K562 (cell line): Measurements from ENCODE around the gene PBX1. TPM values are rescaled to one million over a fixed set of nuclear protein-coding genes. Genes with fewer than 3 reads are reported as not detected.

Experiments used
- HMBOX1 ChIP-seq: sonication (generic); IDR thresholded peaks from 2 replicates; pipeline ENCODE4 v1.6.1; 2016
- IFI16 ChIP-seq: fragments of 250-450 bp; sonication (Bioruptor Pico); IDR thresholded peaks from 2 replicates; pipeline ENCODE4 v2.1.2; 2022; ENCODE audit warnings: mild to moderate bottlenecking, inconsistent platforms
- KDM4B ChIP-seq, 2 experiments: fragments of 450-650 bp in 1 of 2; sonication (generic) in 1 of 2; IDR thresholded peaks; 2 replicates each; pipeline ENCODE4 v1.6.1; 2016 to 2017; ENCODE audit warnings: borderline replicate concordance in 2 of 2, antibody characterized with exemption in 1 of 2, low read depth in 1 of 2, mild to moderate bottlenecking in 1 of 2
- MYBL2 ChIP-seq, 2 experiments: fragments of 450-650 bp in 1 of 2; sonication (generic) in 1 of 2; formaldehyde crosslinking in 1 of 2; IDR thresholded peaks; 2 replicates each; pipeline versions ENCODE4 v1.6.1 to v1.8.1; 2017 to 2022; ENCODE audit warnings: borderline replicate concordance in 1 of 2, inconsistent platforms in 1 of 2, low read depth in 1 of 2, mild to moderate bottlenecking in 1 of 2, missing genetic modification reagents in 1 of 2, moderate library complexity in 1 of 2
- NCOA2 ChIP-seq, 2 experiments: fragments of 450-650 bp; IDR thresholded peaks; 2 replicates each; pipeline ENCODE4 v1.6.1; 2018; ENCODE audit warnings: mild to moderate bottlenecking in 2 of 2, moderate library complexity in 1 of 2; ENCODE audit not compliant: partially characterized antibody in 2 of 2
- NR2C1 ChIP-seq, 2 experiments: fragments of 450-650 bp; IDR thresholded peaks; 2 replicates each; pipeline ENCODE4 v1.6.1; 2017; ENCODE audit warnings: mild to moderate bottlenecking in 2 of 2, antibody characterized with exemption in 1 of 2, inconsistent platforms in 1 of 2, missing compliant biosample characterization in 1 of 2, missing genetic modification characterization in 1 of 2
- TOE1 ChIP-seq, 2 experiments: fragments of 450-650 bp in 1 of 2; sonication (generic) in 1 of 2; formaldehyde crosslinking in 1 of 2; IDR thresholded peaks; 2 replicates each; pipeline versions ENCODE4 v1.7.1 to v1.8.0; 2016 to 2022; ENCODE audit warnings: borderline replicate concordance in 2 of 2, mild to moderate bottlenecking in 2 of 2, antibody characterized with exemption in 1 of 2, inconsistent platforms in 1 of 2, low read depth in 1 of 2, missing genetic modification reagents in 1 of 2, moderate library complexity in 1 of 2
- ZBTB17 ChIP-seq: fragments of 450-650 bp; formaldehyde crosslinking; IDR thresholded peaks from 2 replicates; pipeline ENCODE4 v1.4.0; 2020; ENCODE audit warnings: mild to moderate bottlenecking
- ZFPM2 ChIP-seq: fragments of 250-450 bp; sonication (Bioruptor Pico); IDR thresholded peaks from 2 replicates; pipeline ENCODE4 v1.5.1; 2022; ENCODE audit warnings: mild to moderate bottlenecking
- ZNF699 ChIP-seq: fragments of 250-450 bp; sonication (Bioruptor Pico); IDR thresholded peaks from 2 replicates; pipeline ENCODE4 v1.8.0; 2021; ENCODE audit warnings: mild to moderate bottlenecking, moderate library complexity; ENCODE audit not compliant: insufficient replicate concordance
- ZNF764 ChIP-seq: fragments of 250-450 bp; sonication (Bioruptor Pico); IDR thresholded peaks from 2 replicates; pipeline ENCODE4 v1.4.0; 2020; ENCODE audit warnings: low read depth, mild to moderate bottlenecking, moderate library complexity
- polyA plus RNA-seq, 8 experiments: library from polyadenylated mRNA; depleted of rRNA in 4 of 8; stranded (reverse) in 5 of 8; unstranded in 3 of 8; fragments of >200 nt; fragmentation: Nextera tagmentation in 2 of 8; fragmentation: Illumina TruSeq in 1 of 8; extraction: Ambion mirVana in 2 of 8; extraction: Trizol in 1 of 8; gene quantifications; 2 replicates each; pipeline versions ENCODE4 v1.2.1 to v1.2.3, GENCODE V29; 2011 to 2014; ENCODE audit warnings: inconsistent platforms in 1 of 8, missing spikeins in 1 of 8
- total RNA-seq, 7 experiments: library from RNA; depleted of rRNA in 6 of 7; stranded (reverse); fragments of >200 nt in 6 of 7; fragmentation: Illumina TruSeq in 2 of 7; extraction: Trizol in 2 of 7; gene quantifications; 2 replicates each; pipeline versions ENCODE4 v1.2.1 to v1.2.3, GENCODE V29; 2011 to 2021; ENCODE audit warnings: low replicate concordance in 1 of 7
- TF ChIP-seq, protein P1 (sequence below): fragments of 450-650 bp; IDR thresholded peaks from 2 replicates; pipeline ENCODE4 v1.6.1; 2016; ENCODE audit warnings: mild to moderate bottlenecking
- TF ChIP-seq, protein P2 (sequence below): sonication (generic); formaldehyde crosslinking; IDR thresholded peaks from 2 replicates; pipeline ENCODE4 v1.8.0; 2022; ENCODE audit warnings: mild to moderate bottlenecking, missing genetic modification reagents
- TF ChIP-seq, protein P3 (sequence below): sonication (generic); formaldehyde crosslinking; IDR thresholded peaks from 2 replicates; pipeline ENCODE4 v1.8.0; 2023; ENCODE audit warnings: missing genetic modification reagents, mild to moderate bottlenecking, borderline replicate concordance
- TF ChIP-seq, protein P4 (sequence below): sonication (generic); formaldehyde crosslinking; IDR thresholded peaks from 2 replicates; pipeline ENCODE4 v1.8.1; 2023; ENCODE audit warnings: mild to moderate bottlenecking, missing genetic modification reagents

Gene PBX1
- total and polyA plus RNA-seq, 9 of the 15 experiments (the other 6 are each of a cell fraction or from before 2014, with no cell fraction given): 0.03 to 0.62 (median 0.17) TPM

GRCh38 chr1:164772635-164773034 lies 213.7 kb downstream of the PBX1 start (continued):
- TF ChIP-seq, protein P1, sequence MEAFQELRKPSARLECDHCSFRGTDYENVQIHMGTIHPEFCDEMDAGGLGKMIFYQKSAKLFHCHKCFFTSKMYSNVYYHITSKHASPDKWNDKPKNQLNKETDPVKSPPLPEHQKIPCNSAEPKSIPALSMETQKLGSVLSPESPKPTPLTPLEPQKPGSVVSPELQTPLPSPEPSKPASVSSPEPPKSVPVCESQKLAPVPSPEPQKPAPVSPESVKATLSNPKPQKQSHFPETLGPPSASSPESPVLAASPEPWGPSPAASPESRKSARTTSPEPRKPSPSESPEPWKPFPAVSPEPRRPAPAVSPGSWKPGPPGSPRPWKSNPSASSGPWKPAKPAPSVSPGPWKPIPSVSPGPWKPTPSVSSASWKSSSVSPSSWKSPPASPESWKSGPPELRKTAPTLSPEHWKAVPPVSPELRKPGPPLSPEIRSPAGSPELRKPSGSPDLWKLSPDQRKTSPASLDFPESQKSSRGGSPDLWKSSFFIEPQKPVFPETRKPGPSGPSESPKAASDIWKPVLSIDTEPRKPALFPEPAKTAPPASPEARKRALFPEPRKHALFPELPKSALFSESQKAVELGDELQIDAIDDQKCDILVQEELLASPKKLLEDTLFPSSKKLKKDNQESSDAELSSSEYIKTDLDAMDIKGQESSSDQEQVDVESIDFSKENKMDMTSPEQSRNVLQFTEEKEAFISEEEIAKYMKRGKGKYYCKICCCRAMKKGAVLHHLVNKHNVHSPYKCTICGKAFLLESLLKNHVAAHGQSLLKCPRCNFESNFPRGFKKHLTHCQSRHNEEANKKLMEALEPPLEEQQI: no peak
- TF ChIP-seq NCOA2 (IDR thresholded peaks at IDR 0.05; ENCODE audit: partially characterized antibody in 2 of 2) (no peak), IFI16 (CRISPR knock-in tag) (no peak), KDM4B (IDR thresholded peaks at IDR 0.05; ENCODE audit: borderline replicate concordance in 2 of 2, low read depth in 1 of 2) (no peak), ZNF699 (CRISPR knock-in tag) (no peak), HMBOX1 (peak; percentile 87), ZFPM2 (no peak), MYBL2 (IDR thresholded peaks at IDR 0.05; ENCODE audit: low read depth) (no peak), MYBL2 (CRISPR knock-in tag; IDR thresholded peaks at IDR 0.05; ENCODE audit: borderline replicate concordance) (no peak), ZBTB17 (CRISPR knock-in tag) (no peak), ZNF764 (CRISPR knock-in tag) (no peak), NR2C1 (IDR thresholded peaks at IDR 0.05) (no peak), NR2C1 (tag; IDR thresholded peaks at IDR 0.05) (no peak), TOE1 (IDR thresholded peaks at IDR 0.05; ENCODE audit: borderline replicate concordance) (no peak), TOE1 (CRISPR knock-in tag; IDR thresholded peaks at IDR 0.05; ENCODE audit: borderline replicate concordance, low read depth) (no peak)
- TF ChIP-seq, protein P2, sequence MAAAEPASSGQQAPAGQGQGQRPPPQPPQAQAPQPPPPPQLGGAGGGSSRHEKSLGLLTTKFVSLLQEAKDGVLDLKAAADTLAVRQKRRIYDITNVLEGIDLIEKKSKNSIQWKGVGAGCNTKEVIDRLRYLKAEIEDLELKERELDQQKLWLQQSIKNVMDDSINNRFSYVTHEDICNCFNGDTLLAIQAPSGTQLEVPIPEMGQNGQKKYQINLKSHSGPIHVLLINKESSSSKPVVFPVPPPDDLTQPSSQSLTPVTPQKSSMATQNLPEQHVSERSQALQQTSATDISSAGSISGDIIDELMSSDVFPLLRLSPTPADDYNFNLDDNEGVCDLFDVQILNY (CRISPR knock-in tag): no peak
- TF ChIP-seq, protein P3, sequence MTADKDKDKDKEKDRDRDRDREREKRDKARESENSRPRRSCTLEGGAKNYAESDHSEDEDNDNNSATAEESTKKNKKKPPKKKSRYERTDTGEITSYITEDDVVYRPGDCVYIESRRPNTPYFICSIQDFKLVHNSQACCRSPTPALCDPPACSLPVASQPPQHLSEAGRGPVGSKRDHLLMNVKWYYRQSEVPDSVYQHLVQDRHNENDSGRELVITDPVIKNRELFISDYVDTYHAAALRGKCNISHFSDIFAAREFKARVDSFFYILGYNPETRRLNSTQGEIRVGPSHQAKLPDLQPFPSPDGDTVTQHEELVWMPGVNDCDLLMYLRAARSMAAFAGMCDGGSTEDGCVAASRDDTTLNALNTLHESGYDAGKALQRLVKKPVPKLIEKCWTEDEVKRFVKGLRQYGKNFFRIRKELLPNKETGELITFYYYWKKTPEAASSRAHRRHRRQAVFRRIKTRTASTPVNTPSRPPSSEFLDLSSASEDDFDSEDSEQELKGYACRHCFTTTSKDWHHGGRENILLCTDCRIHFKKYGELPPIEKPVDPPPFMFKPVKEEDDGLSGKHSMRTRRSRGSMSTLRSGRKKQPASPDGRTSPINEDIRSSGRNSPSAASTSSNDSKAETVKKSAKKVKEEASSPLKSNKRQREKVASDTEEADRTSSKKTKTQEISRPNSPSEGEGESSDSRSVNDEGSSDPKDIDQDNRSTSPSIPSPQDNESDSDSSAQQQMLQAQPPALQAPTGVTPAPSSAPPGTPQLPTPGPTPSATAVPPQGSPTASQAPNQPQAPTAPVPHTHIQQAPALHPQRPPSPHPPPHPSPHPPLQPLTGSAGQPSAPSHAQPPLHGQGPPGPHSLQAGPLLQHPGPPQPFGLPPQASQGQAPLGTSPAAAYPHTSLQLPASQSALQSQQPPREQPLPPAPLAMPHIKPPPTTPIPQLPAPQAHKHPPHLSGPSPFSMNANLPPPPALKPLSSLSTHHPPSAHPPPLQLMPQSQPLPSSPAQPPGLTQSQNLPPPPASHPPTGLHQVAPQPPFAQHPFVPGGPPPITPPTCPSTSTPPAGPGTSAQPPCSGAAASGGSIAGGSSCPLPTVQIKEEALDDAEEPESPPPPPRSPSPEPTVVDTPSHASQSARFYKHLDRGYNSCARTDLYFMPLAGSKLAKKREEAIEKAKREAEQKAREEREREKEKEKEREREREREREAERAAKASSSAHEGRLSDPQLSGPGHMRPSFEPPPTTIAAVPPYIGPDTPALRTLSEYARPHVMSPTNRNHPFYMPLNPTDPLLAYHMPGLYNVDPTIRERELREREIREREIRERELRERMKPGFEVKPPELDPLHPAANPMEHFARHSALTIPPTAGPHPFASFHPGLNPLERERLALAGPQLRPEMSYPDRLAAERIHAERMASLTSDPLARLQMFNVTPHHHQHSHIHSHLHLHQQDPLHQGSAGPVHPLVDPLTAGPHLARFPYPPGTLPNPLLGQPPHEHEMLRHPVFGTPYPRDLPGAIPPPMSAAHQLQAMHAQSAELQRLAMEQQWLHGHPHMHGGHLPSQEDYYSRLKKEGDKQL: no peak
- TF ChIP-seq, protein P4, sequence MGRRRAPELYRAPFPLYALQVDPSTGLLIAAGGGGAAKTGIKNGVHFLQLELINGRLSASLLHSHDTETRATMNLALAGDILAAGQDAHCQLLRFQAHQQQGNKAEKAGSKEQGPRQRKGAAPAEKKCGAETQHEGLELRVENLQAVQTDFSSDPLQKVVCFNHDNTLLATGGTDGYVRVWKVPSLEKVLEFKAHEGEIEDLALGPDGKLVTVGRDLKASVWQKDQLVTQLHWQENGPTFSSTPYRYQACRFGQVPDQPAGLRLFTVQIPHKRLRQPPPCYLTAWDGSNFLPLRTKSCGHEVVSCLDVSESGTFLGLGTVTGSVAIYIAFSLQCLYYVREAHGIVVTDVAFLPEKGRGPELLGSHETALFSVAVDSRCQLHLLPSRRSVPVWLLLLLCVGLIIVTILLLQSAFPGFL: no peak
